MM.1S (cell line): ENCODE data around the gene PSIP1.
"Not testable (repeated sequence)": the region's sequence is repeated elsewhere in the genome, so short reads cannot be mapped to it uniquely, and the experiment has no call there.

Experiments used
- DNase-seq: peaks from one replicate; pipeline ENCODE4 v3.0.0-alpha.2; 2015
- H2AFZ ChIP-seq: fragments of 300-600 bp; sonication (generic); 2 replicates; pipeline ENCODE4 v1.6.0; 2016; ENCODE audit warnings: antibody characterized with exemption, low read length
- H3F3A ChIP-seq: fragments of 300-600 bp; sonication (generic); 2 replicates; pipeline ENCODE4 v1.6.1; 2016; ENCODE audit warnings: mild to moderate bottlenecking, antibody characterized with exemption, low read length, moderate library complexity, mixed read lengths; ENCODE audit not compliant: insufficient read depth
- H3K27ac ChIP-seq: fragments of 300-600 bp; sonication (generic); 2 replicates; pipeline ENCODE4 v1.5.1; 2016; ENCODE audit warnings: mild to moderate bottlenecking, low read length
- H3K27me3 ChIP-seq: fragments of 300-600 bp; sonication (generic); replicated peaks from 2 replicates; pipeline ENCODE4 v1.6.0; 2016; ENCODE audit warnings: low read length; ENCODE audit not compliant: insufficient read depth
- H3K36me3 ChIP-seq: fragments of 300-600 bp; sonication (generic); replicated peaks from 2 replicates; pipeline ENCODE4 v1.6.1; 2016; ENCODE audit warnings: mild to moderate bottlenecking, low read length, mixed read lengths; ENCODE audit not compliant: insufficient read depth
- H3K4me1 ChIP-seq: fragments of 300-600 bp; sonication (generic); 2 replicates; pipeline ENCODE4 v1.6.1; 2016; ENCODE audit warnings: low read length, mixed read lengths
- H3K4me2 ChIP-seq: fragments of 300-600 bp; sonication (generic); 2 replicates; pipeline ENCODE4 v1.6.0; 2016; ENCODE audit warnings: low read depth, low read length
- H3K4me3 ChIP-seq: fragments of 300-600 bp; sonication (generic); 2 replicates; pipeline ENCODE4 v1.5.1; 2016; ENCODE audit warnings: low read length, mixed read lengths
- H3K79me2 ChIP-seq: fragments of 300-600 bp; sonication (generic); 2 replicates; pipeline ENCODE4 v1.6.1; 2016; ENCODE audit warnings: mixed run types, low read length, mixed read lengths
- H3K9ac ChIP-seq: fragments of 300-600 bp; sonication (generic); 2 replicates; pipeline ENCODE4 v1.6.1; 2016; ENCODE audit warnings: low read length, mixed read lengths
- H3K9me2 ChIP-seq: fragments of 300-600 bp; sonication (generic); replicated peaks from 2 replicates; pipeline ENCODE4 v1.6.1; 2016; ENCODE audit warnings: mild to moderate bottlenecking, low read length, mixed read lengths; ENCODE audit not compliant: insufficient read depth
- H3K9me3 ChIP-seq: fragments of 300-600 bp; sonication (generic); replicated peaks from 2 replicates; pipeline ENCODE4 v1.6.1; 2016; ENCODE audit warnings: mild to moderate bottlenecking, low read length, mixed read lengths; ENCODE audit not compliant: insufficient read depth
- H4K20me1 ChIP-seq: fragments of 300-600 bp; sonication (generic); 2 replicates; pipeline ENCODE4 v1.6.1; 2016; ENCODE audit warnings: mild to moderate bottlenecking, low read length, moderate library complexity, mixed read lengths; ENCODE audit not compliant: insufficient read depth
- EZH2 ChIP-seq: fragments of 300-600 bp; sonication (generic); optimal IDR thresholded peaks from 2 replicates; pipeline ENCODE3; 2017; ENCODE audit warnings: low read depth, mild to moderate bottlenecking, antibody characterized with exemption, low read length, mixed read lengths
- EZH2phosphoT487 ChIP-seq: fragments of 300-600 bp; sonication (generic); IDR thresholded peaks from 2 replicates; pipeline ENCODE4 v1.6.1; 2018; ENCODE audit warnings: antibody characterized with exemption, low read length
- TF ChIP-seq, protein P1 (sequence below): fragments of 300-600 bp; sonication (generic); IDR thresholded peaks from 2 replicates; pipeline ENCODE4 v1.5.1; 2016; ENCODE audit warnings: antibody characterized with exemption, low read length, mixed read lengths

PSIP1 gene

DNA sequence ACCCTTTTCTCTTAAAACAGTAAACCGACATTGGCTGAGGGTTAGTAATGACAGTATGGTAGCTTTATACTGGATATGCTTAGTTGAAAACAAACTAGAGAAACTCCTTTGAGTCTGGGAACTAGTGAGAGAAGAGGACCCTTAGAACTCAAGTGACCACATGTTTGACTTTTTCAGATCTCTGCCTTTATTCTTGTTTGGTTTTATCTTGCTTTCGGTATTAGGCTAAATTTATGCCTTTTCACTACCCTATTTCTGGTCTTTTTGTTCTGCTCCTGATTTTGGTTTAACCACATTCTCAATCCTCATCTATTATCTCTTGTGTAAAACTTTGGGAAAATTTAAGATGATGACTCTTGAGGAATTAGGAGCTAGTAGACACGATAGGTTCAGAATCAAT lies 77.1 kb downstream of the PSIP1 start:
- no peaks in the 10 kb centered on the region for H3K36me3 ChIP-seq
- peak overlapping the region; percentile 15; the same call in 1 of the 2 replicates for H3K4me3 ChIP-seq
- H4K20me1 ChIP-seq = no peaks in the 10 kb centered on the region

DNA sequence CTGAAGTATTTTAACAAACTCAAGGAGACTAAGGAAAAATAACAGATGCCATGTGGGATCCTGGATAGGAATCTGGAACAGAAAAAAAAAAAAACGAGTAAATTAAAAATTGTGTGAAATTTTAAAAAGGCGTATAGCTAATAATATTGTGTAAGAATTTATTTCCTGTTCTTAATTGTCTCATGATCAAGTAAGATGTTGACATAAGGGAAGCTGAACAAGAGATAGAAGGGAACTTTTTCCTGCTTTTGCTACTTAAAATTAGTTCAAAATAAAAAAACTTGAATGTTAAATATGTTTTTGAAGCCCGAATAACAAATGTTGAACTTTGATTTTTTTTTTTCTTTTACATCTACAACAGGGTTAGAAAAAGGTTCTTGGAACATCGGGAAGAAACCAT lies 77.6 kb downstream of the PSIP1 start:
- no peaks in the 10 kb centered on the region for H3K36me3 ChIP-seq
- no peak overlapping the region for H2AFZ ChIP-seq
- no peak overlapping the region for H3K9ac ChIP-seq
- H3K27ac ChIP-seq = peak overlapping the region; percentile 49; the same call in 1 of the 2 replicates
- DNase-seq = no peak
- H3K4me2 ChIP-seq = peak overlapping the region; percentile 63
- no peaks in the 10 kb centered on the region for H4K20me1 ChIP-seq
- H3K4me1 ChIP-seq = peaks cover 22% of the 10 kb centered on the region
- H3K79me2 ChIP-seq = peaks cover 20% of the 10 kb centered on the region; the same call in 1 of the 2 replicates
- H3F3A ChIP-seq = 0 out of 2 replicates have a peak, but pooled peaks cover 3% of the 10 kb centered on the region
- H3K4me3 ChIP-seq = peak overlapping the region; percentile 15; the same call in 1 of the 2 replicates
- H3K27me3 ChIP-seq = no peaks in the 10 kb centered on the region
- no peaks in the 10 kb centered on the region for H3K9me2 ChIP-seq
- H3K9me3 ChIP-seq = no peaks in the 10 kb centered on the region
- TF ChIP-seq, protein P1, sequence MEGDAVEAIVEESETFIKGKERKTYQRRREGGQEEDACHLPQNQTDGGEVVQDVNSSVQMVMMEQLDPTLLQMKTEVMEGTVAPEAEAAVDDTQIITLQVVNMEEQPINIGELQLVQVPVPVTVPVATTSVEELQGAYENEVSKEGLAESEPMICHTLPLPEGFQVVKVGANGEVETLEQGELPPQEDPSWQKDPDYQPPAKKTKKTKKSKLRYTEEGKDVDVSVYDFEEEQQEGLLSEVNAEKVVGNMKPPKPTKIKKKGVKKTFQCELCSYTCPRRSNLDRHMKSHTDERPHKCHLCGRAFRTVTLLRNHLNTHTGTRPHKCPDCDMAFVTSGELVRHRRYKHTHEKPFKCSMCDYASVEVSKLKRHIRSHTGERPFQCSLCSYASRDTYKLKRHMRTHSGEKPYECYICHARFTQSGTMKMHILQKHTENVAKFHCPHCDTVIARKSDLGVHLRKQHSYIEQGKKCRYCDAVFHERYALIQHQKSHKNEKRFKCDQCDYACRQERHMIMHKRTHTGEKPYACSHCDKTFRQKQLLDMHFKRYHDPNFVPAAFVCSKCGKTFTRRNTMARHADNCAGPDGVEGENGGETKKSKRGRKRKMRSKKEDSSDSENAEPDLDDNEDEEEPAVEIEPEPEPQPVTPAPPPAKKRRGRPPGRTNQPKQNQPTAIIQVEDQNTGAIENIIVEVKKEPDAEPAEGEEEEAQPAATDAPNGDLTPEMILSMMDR = no peak
- TF ChIP-seq EZH2phosphoT487 (no peak), EZH2 (no peak)

More for the DNA sequence above, 77.1 kb downstream of the PSIP1 start:
- Histone ChIP-seq H3K4me2 (peak overlapping the region; percentile 63), H3K9ac (no peak overlapping the region), H3F3A (0 out of 2 replicates have a peak, but pooled peaks cover 3% of the 10 kb centered on the region), H3K27me3 (no peaks in the 10 kb centered on the region), H2AFZ (no peak overlapping the region), H3K27ac (peak overlapping the region; percentile 49; the same call in 1 of the 2 replicates), H3K9me3 (no peaks in the 10 kb centered on the region), H3K4me1 (peaks cover 22% of the 10 kb centered on the region), H3K9me2 (no peaks in the 10 kb centered on the region), H3K79me2 (peaks cover 22% of the 10 kb centered on the region)
- DNase-seq = peak; percentile 42
- TF ChIP-seq EZH2 (no peak), EZH2phosphoT487 (no peak)
- TF ChIP-seq, protein P1 = no peak

DNA sequence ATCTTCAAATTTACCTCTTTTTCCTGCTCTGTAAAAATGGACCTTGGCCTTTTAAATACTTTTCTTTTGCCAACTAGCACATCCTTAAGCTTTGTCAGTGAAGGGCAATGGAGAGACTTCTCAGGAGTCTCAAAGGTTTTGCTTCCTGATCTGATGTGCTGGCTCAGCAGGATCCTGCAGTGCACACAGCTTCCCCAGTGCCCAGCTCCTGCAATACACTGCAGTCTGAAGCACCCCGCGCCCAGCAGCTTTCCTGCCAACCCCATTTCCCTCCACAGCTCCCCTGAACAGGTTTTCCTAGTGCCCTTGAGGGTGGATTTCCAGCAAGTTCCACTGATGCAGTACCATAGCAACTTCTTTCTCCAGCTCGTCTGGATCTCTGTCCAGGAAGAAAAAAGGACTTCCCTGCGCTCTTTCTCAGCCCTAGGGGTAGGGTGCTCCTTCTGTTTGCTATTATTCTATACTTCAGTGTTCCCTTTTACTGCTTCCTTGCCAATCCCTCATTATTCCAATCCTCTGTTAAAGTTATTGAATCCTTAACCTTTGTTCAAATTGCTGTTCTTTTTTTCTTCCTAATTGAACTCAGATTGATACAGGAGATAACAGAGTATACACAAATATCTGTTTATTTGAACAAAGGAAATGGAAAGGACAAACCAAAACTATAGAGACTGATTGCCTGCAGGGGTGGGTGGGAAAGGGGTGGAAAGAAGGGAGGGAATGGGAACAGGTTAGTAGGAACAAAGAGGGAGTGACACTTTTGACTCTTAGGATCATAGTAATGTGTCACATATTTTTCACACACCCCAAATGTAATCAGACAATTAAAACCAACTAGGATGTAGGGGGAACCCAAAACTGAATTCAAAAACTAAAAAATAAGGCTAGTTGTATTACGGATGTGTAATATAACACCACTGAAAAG lies 79.6 kb downstream of the PSIP1 start:
- H3K27ac ChIP-seq = no peak overlapping the region
- H3K36me3 ChIP-seq = no peaks in the 10 kb centered on the region
- no peaks in the 10 kb centered on the region for H3K9me3 ChIP-seq
- H3K4me3 ChIP-seq = no peak overlapping the region
- DNase-seq = no peak
- peaks cover 21% of the 10 kb centered on the region; the same call in 1 of the 2 replicates for H3K79me2 ChIP-seq
- no peaks in the 10 kb centered on the region for H4K20me1 ChIP-seq
- peaks cover 22% of the 10 kb centered on the region for H3K4me1 ChIP-seq
- no peaks in the 10 kb centered on the region for H3K9me2 ChIP-seq
- TF ChIP-seq, protein P1 = no peak
- TF ChIP-seq EZH2phosphoT487 (no peak), EZH2 (no peak)
- H2AFZ ChIP-seq = no peak overlapping the region
- no peak overlapping the region for H3K4me2 ChIP-seq
- no peaks in the 10 kb centered on the region for H3K27me3 ChIP-seq
- H3F3A ChIP-seq = 0 out of 2 replicates have a peak, but pooled peaks cover 3% of the 10 kb centered on the region
- no peak overlapping the region for H3K9ac ChIP-seq

DNA sequence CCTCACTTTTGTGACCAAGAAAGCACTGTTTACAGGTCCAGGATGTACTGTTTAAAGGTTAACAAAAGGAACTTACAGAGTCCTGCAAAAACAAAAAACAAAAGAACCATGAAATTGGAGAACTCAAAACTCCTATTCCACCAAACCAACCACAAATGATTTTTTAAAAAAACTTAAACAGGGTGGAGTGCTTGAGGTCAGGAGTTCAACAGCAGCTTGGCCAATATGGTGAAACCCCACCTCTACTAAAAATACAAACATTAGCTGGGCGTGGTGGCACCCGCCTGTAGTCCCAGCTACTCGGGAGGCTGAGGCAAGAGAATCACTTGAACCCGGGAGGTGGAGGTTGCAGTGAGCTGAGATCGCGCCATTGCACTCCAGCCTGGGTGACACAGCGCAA lies 83.1 kb downstream of the PSIP1 start:
- not testable (repeated sequence) for H3K4me3 ChIP-seq, H3F3A ChIP-seq, H3K27me3 ChIP-seq, DNase-seq, H3K9me2 ChIP-seq, H3K9ac ChIP-seq, H3K36me3 ChIP-seq, H3K4me2 ChIP-seq, H4K20me1 ChIP-seq, H2AFZ ChIP-seq, H3K9me3 ChIP-seq, H3K27ac ChIP-seq
- H3K79me2 ChIP-seq = peaks cover 42% of the 10 kb centered on the region
- H3K4me1 ChIP-seq = peaks cover 16% of the 10 kb centered on the region
